ENCODE measurements around the gene RBM28.

Gene RBM28

DNA sequence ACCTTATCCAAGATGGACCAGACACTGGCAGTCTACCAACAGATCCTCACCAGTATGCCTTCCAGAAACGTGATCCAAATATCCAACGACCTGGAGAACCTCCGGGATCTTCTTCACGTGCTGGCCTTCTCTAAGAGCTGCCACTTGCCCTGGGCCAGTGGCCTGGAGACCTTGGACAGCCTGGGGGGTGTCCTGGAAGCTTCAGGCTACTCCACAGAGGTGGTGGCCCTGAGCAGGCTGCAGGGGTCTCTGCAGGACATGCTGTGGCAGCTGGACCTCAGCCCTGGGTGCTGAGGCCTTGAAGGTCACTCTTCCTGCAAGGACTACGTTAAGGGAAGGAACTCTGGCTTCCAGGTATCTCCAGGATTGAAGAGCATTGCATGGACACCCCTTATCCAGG, 89.2 kb downstream of the RBM28 start:
- no peak for DNase-seq (ENCODE audit: low spot score)
- TF ChIP-seq CTCF (IDR thresholded peaks at IDR 0.05; ENCODE audit: extremely low read depth, insufficient read depth, missing control alignments) = no peak
- in situ Hi-C loops (cut with MboI; ENCODE audit: low pct_unique_long_range_greater_than_20kb, low sequenced_read_pairs, unreplicated experiment) = no loop called here

DNA sequence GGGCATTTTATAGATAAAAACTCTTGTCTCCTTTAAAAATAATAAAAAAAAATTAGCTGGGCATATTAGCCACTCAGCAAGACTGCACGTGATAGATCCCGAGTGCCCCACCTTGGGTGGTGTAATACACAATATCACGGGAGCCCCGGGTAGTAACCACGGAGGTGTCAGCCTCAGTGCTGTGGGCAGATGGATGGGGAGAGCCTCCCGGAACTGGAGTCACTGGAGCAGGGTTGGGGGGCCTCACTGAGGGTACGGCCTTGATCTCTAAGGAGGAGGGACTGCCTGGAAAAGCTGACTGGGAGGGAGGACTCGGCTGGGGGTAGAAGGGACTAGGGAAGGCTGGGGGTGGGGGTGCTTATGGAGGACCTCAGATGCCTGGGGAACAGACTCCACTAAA, 90.0 kb downstream of the RBM28 start:
- no peak for TF ChIP-seq CTCF (IDR thresholded peaks at IDR 0.05; ENCODE audit: extremely low read depth, insufficient read depth, missing control alignments)
- in situ Hi-C loops (cut with MboI; ENCODE audit: low pct_unique_long_range_greater_than_20kb, low sequenced_read_pairs, unreplicated experiment) = no loop called here

GRCh38 chr7:128251337-128251736, 92.4 kb downstream of the RBM28 start:
- no peak for TF ChIP-seq CTCF (IDR thresholded peaks at IDR 0.05; ENCODE audit: extremely low read depth, insufficient read depth, missing control alignments)
- DNase-seq (ENCODE audit: low spot score) = no peak
- in situ Hi-C loops (cut with MboI; ENCODE audit: low pct_unique_long_range_greater_than_20kb, low sequenced_read_pairs, unreplicated experiment) = no loop called here

More for the DNA sequence above, 90.0 kb downstream of the RBM28 start:
- DNase-seq (ENCODE audit: low spot score) = no peak
